ENCODE data around the gene DISP3.

DNA sequence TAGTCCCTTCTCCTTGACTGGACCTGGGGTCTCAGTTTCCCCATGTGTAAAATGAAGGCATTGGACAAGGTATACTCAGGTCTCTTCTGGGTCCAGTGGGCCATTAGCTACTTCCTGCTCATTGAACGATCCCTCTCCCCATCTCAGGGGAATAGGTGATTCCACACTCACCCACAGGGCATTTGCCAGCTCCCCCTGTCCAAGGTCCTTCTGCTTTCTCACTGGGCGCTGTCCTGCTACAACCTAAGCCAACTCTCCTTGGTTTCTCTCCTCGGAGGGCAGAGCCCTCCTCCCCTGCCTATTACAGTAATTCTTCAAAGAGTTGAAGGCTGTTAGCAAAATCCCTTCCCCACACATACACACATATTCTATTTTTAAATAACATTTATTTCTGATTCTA, 16.6 kb downstream of the DISP3 start:
- no peak for TF ChIP-seq ZNF274 (IDR thresholded peaks at IDR 0.05; ENCODE audit: low read depth, low read length)
- TF ChIP-seq YY1 (IDR thresholded peaks at IDR 0.05; ENCODE audit: insufficient read depth, insufficient read length): no peak
- no peak for TF ChIP-seq SUZ12 (IDR thresholded peaks at IDR 0.05; ENCODE audit: extremely low read depth, insufficient read depth, insufficient read length)

All from NT2/D1 (cell line).